Breast epithelium (tissue), 3 donors: ENCODE data around the gene RNF220.

ENCODE experiments used
- POLR2A ChIP-seq: fragments of 450-650 bp; IDR thresholded peaks from one replicate; pipeline ENCODE4 v1.6.1; 2016; ENCODE audit warnings: antibody characterized with exemption, mild to moderate bottlenecking, moderate library complexity
- POLR2AphosphoS5 ChIP-seq, 3 donors: sonication (generic); formaldehyde crosslinking; IDR thresholded peaks; one replicate each; pipeline ENCODE4 v1.6.1; 2017; ENCODE audit warnings: antibody characterized with exemption in 3 of 3
- TF ChIP-seq, protein P1 (sequence below), 3 donors: fragments of 450-650 bp; IDR thresholded peaks; one replicate each; pipeline ENCODE4 v1.5.1; 2016 to 2017; ENCODE audit warnings: antibody characterized with exemption in 3 of 3, mild to moderate bottlenecking in 3 of 3, moderate library complexity in 3 of 3

DNA sequence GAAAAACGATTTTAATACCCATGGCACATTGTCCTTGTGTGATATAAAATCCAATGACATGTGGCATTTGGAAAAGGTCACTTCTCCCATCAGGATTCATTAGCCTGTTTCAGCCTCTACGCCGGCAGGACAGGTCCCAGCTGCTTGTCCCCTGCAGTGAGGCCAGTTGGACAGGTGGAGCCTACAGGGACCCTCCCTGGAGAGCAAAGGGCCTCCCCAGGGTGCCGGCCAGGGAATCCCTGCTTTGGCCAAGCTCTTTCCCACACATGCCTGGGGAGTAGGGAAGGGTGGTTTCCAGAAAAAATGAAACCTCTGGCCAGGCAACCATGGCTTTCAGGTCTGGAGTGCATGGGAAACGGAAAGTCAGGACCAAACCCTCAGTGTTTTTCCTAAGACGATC, 176.2 kb downstream of the RNF220 start:
- TF ChIP-seq, protein P1, sequence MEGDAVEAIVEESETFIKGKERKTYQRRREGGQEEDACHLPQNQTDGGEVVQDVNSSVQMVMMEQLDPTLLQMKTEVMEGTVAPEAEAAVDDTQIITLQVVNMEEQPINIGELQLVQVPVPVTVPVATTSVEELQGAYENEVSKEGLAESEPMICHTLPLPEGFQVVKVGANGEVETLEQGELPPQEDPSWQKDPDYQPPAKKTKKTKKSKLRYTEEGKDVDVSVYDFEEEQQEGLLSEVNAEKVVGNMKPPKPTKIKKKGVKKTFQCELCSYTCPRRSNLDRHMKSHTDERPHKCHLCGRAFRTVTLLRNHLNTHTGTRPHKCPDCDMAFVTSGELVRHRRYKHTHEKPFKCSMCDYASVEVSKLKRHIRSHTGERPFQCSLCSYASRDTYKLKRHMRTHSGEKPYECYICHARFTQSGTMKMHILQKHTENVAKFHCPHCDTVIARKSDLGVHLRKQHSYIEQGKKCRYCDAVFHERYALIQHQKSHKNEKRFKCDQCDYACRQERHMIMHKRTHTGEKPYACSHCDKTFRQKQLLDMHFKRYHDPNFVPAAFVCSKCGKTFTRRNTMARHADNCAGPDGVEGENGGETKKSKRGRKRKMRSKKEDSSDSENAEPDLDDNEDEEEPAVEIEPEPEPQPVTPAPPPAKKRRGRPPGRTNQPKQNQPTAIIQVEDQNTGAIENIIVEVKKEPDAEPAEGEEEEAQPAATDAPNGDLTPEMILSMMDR (IDR thresholded peaks at IDR 0.05) = no peak
- TF ChIP-seq POLR2AphosphoS5 (IDR thresholded peaks at IDR 0.05) = no peak
- TF ChIP-seq POLR2A = no peak
